Measurements from ENCODE around the gene CHMP2A. TPM values are rescaled to one million over a fixed set of nuclear protein-coding genes. Genes with fewer than 3 reads are reported as not detected.
A peak's percentile ranks its signal among the peaks of the same experiment; 100 is the strongest.

CHMP2A gene
- total and polyA plus RNA-seq, 2 donors (not counting 1 experiment from before 2014, with no cell fraction given), result 62.5 to 97.5 TPM

- ChIA-PET POLR2A (interaction anchor here (0.6 to 3.5 kb wide), 5 partner anchors 14 to 408 kb away, joined by 3 to 23 read pairs (median 4); partner anchors contain the start of genes ERVK3-1, MZF1, ZBTB45 and ZNF329), CTCF (interaction anchor here (0.7 to 1.5 kb wide), 3 partner anchors 13 to 39 kb away, joined by 3 to 8 read pairs (median 3); partner anchors contain the start of genes MZF1 and ZBTB45)
- H3K27ac ChIP-seq (ENCODE audit: low read length in 2 of 2), result peak overlapping the region; percentile 74 to 98
- peak overlapping the region; percentile 89 for H2AFZ ChIP-seq (ENCODE audit: insufficient read depth, low read depth, low read length, poor library complexity, severe bottlenecking)
- H3K4me2 ChIP-seq (replicated peaks; ENCODE audit: low read depth, low read length, poor library complexity, severe bottlenecking), result peak overlapping the region; percentile 97
- H3K27me3 Mint-ChIP-seq, result no peaks in the 10 kb centered on the region
- under 1% methylated on average over 76 of the region's 76 CpGs for WGBS (ENCODE audit: insufficient coverage)
- peak overlapping the region; percentile 57 to 95 (median 85) for H3K4me3 ChIP-seq (ENCODE audit: control extremely low read depth in 1 of 5, extremely low read depth in 1 of 5, insufficient read depth in 1 of 5, low read depth in 2 of 5, low read length in 4 of 5)
- peaks cover 4 to 12% of the 10 kb centered on the region in 2 experiments for H3K36me3 ChIP-seq (replicated peaks in 1 of 2; ENCODE audit: control extremely low read depth in 1 of 2, control insufficient read depth in 1 of 2, extremely low read depth in 1 of 2, insufficient read depth in 2 of 2, low read length in 1 of 2)
- no peaks in the 10 kb centered on the region for H3K27me3 ChIP-seq (replicated peaks in 1 of 4; ENCODE audit: control extremely low read depth in 1 of 4, control insufficient read depth in 3 of 4, insufficient read depth in 4 of 4, low read length in 3 of 4)
- intact Hi-C loops (cut with micrococcal nuclease), result loop anchor here (1.0 kb wide), 3 partner anchors 14 to 196 kb away; partner anchors contain the start of genes MZF1, TRIM28 and ZNF497
- H3K4me1 Mint-ChIP-seq, result peaks cover 80% of the 10 kb centered on the region
- H3K4me1 ChIP-seq (ENCODE audit: control insufficient read depth in 2 of 2, insufficient read depth in 2 of 2, low read length in 2 of 2), result peaks cover 48 to 68% of the 10 kb centered on the region in 2 donors
- DNase-seq (peak; percentile 99), ATAC-seq (ENCODE audit: low read depth) (peak; percentile 71)
- H3K9ac ChIP-seq (ENCODE audit: low read length), result peak overlapping the region; percentile 90
- peaks cover 16% of the 10 kb centered on the region for H4K20me1 ChIP-seq (ENCODE audit: control insufficient read depth, insufficient read depth, low read length, poor library complexity, severe bottlenecking)
- TF ChIP-seq EZH2 (IDR thresholded peaks at IDR 0.05; ENCODE audit: borderline replicate concordance, insufficient read depth, low read depth, low read length, poor library complexity, severe bottlenecking) (no peak), CTCF (IDR thresholded peaks at IDR 0.05) (no peak)
- peak overlapping the region; percentile 96 for H3K4me3 Mint-ChIP-seq
- H3K9me3 Mint-ChIP-seq (ENCODE audit: insufficient read depth), result no peaks in the 10 kb centered on the region
- H3K9me3 ChIP-seq (ENCODE audit: control extremely low read depth in 1 of 3, control insufficient read depth in 2 of 3, insufficient read depth in 1 of 3, low read length in 2 of 3), result peaks cover 0 to 9% (median 0%) of the 10 kb centered on the region in 3 donors
- peaks cover 40% of the 10 kb centered on the region for H3K79me2 ChIP-seq (ENCODE audit: control insufficient read depth, insufficient read depth, low read length)
- H3K27ac Mint-ChIP-seq, result peak overlapping the region; percentile 98
Observed at GRCh38 chr19:58558623-58559274, 3.8 kb upstream of the CHMP2A start.

Measured in B cell (primary cell).